Pancreas (tissue), 10 donors: ENCODE data around the gene PNMA8B. TPM values are rescaled to one million over a fixed set of nuclear protein-coding genes. Genes with fewer than 3 reads are reported as not detected.

Experiments used
- ATAC-seq, 4 donors: fragments of 200-7000 bp; cut with Tn5 transposase; one replicate each; pipeline versions ENCODE4 v1.8.0 to v1.9.1; 2020; ENCODE audit warnings: mild to moderate bottlenecking in 4 of 4, moderate library complexity in 4 of 4
- DNase-seq, 6 donors: peaks; one replicate each; pipeline ENCODE4 v3.0.0-alpha.2; 2020
- FAIRE-seq: peaks from 2 replicates; lab custom pipeline; 2012; peaks lifted over from hg19 to GRCh38; lab: Jason Lieb, UNC
- H3K27ac ChIP-seq, 4 donors: fragments of 200-600 bp; sonication (generic); 1 replicate in 3 of 4; 2 replicates in 1 of 4; pipeline versions ENCODE4 v1.5.0 to v1.8.0; 2020
- H3K27me3 ChIP-seq, 4 donors: fragments of 200-600 bp; one replicate each; pipeline ENCODE4 v1.8.0; 2021
- H3K36me3 ChIP-seq, 3 donors: fragments of 200-600 bp; sonication (generic) in 1 of 3; one replicate each; pipeline versions ENCODE4 v1.5.0 to v1.8.0; 2020 to 2021
- H3K4me1 ChIP-seq, 3 donors: fragments of 200-600 bp; one replicate each; pipeline ENCODE4 v1.8.0; 2021
- H3K4me3 ChIP-seq, 4 donors: fragments of 200-600 bp; sonication (generic) in 2 of 4; one replicate each; pipeline versions ENCODE4 v1.5.0 to v1.8.0; 2020 to 2021
- H3K9me3 ChIP-seq, 4 donors: fragments of 200-600 bp; one replicate each; pipeline ENCODE4 v1.8.0; 2021
- WGBS, 2 donors: extraction: QIAGEN DNeasy Blood & Tissue Kit; methylation state at CpG; one replicate each; pipeline ENCODE4 v1.1.7; 2013; 5-methylcytosine and 5-hydroxymethylcytosine counted together
- intact Hi-C, 3 donors: fragments of 100-400 bp; cut with DNase I; formaldehyde crosslinking; loops; one replicate each; pipeline versions ENCODE4 v1.11.1 to v1.14.2; 2022
- polyA plus RNA-seq, 2 donors: library from polyadenylated mRNA; stranded (reverse); fragments of 200-250 nt; gene quantifications; one replicate each; pipeline ENCODE4 v1.2.3, GENCODE V29; 2013
- total RNA-seq, 6 donors: library from RNA; stranded (reverse); fragmentation: NEBNext Ultra II Directional in 4 of 6; extraction: Animal tissue kit (Norgen Biotek cat#: 25700) in 4 of 6; gene quantifications; one replicate each; pipeline versions ENCODE4 v1.2.1 to v1.2.4, GENCODE V29; 2021 to 2023
- TF ChIP-seq, protein P1 (sequence below), 4 donors: fragments of 200-600 bp; sonication (generic) in 3 of 4; IDR thresholded peaks; one replicate each; pipeline versions ENCODE4 v1.5.0 to v1.8.0; 2021; ENCODE audit warnings: antibody characterized with exemption in 4 of 4
- donor health status: healthy with polysubstance abuse.
- donor health status: DM: no; HTN: no; CAD: no; lungs with moderate emphysema.
- donor health status: DM: no; HTN: no; CAD: no.
- donor health status: control.
- donor health status: control.
- donor health status: Bipolar disorder and iron deficiency.
- donor health status: DM: yes; HTN: yes; CAD: no.
- donor health status: DM: no; HTN: no; CAD: no.
- donor health status: DM: no; HTN: no; CAD: no.
- donor health status: DM: yes; HTN: yes; CAD: no.

The PNMA8B gene
- total and polyA plus RNA-seq, 8 donors: 0.47 to 1.4 (median 0.90) TPM

DNA sequence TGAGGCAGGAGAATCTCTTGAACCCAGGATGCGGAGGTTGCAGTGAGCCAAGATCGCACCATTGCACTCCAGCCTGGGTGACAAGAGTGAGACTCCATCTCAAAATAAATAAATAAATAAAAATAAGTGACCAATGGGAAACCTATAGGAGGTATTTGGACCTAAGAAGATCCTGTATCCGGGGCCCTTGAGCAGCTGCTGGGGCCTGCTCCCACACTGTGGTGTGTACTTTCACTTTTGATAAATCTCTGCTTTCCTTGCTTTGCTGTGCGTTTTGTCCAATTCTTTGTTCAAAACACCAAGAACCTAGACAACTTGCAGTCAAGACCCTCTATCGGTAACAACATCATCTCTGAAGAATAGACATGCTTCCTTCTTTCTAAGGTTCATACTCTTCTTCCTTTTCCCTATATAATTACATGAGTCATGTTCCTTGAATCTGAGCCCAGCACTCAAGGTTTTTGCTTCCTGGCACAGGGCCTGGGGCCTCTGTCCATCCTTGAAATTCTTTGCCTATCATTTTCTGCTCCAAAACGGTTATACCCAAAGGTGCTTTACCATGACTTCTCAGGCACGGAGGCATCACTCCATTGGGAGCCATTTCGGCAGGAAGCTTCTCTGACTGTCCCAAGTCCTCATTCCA, 52.7 kb downstream of the PNMA8B start:
- no peak for FAIRE-seq
- Histone ChIP-seq H3K4me3 (no peak overlapping the region), H3K9me3 (no peaks in the 10 kb centered on the region), H3K27ac (no peak overlapping the region), H3K27me3 (no peaks in the 10 kb centered on the region), H3K4me1 (peaks cover 9 to 20% (median 15%) of the 10 kb centered on the region in 3 donors), H3K36me3 (no peaks in the 10 kb centered on the region)
- intact Hi-C loops: no loop called here
- 51 to 54% methylated on average over 8 of the region's 8 CpGs for WGBS, 2 donors
- peak in 5 of 6 donors; percentile 33 to 65 (median 60) for DNase-seq
- TF ChIP-seq, protein P1, sequence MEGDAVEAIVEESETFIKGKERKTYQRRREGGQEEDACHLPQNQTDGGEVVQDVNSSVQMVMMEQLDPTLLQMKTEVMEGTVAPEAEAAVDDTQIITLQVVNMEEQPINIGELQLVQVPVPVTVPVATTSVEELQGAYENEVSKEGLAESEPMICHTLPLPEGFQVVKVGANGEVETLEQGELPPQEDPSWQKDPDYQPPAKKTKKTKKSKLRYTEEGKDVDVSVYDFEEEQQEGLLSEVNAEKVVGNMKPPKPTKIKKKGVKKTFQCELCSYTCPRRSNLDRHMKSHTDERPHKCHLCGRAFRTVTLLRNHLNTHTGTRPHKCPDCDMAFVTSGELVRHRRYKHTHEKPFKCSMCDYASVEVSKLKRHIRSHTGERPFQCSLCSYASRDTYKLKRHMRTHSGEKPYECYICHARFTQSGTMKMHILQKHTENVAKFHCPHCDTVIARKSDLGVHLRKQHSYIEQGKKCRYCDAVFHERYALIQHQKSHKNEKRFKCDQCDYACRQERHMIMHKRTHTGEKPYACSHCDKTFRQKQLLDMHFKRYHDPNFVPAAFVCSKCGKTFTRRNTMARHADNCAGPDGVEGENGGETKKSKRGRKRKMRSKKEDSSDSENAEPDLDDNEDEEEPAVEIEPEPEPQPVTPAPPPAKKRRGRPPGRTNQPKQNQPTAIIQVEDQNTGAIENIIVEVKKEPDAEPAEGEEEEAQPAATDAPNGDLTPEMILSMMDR (IDR thresholded peaks at IDR 0.05): no peak
- peak; percentile 67 to 91 (median 84) for ATAC-seq

- TF ChIP-seq, protein P1 (IDR thresholded peaks at IDR 0.05): no peak
- Histone ChIP-seq H3K9me3 (no peaks in the 10 kb centered on the region), H3K27me3 (no peaks in the 10 kb centered on the region), H3K27ac (no peak overlapping the region), H3K4me3 (no peak overlapping the region), H3K36me3 (no peaks in the 10 kb centered on the region), H3K4me1 (peaks cover 9 to 20% (median 15%) of the 10 kb centered on the region in 3 donors)
- ATAC-seq: peak in 2 of 4 donors; percentile 21 to 30
- no peak for DNase-seq
- WGBS, 2 donors: 11 to 26% methylated on average over 1 of the region's 1 CpG
- intact Hi-C loops: no loop called here
- no peak for FAIRE-seq
These were observed 53.8 kb downstream of the PNMA8B start for GRCh38 chr19:46441866-46442265.

Other genes with a start within 250 kb of the PNMA8B start
- gene HIF3A, start 198.8 kb downstream of the PNMA8B start, total RNA-seq: 10 to 100 TPM in 1 of 6 donors, 1 to 10 TPM in 4, under 1 TPM in 1; 0.71 to 12.7 (median 5.1) TPM
- gene HIF3A, start 198.8 kb downstream of the PNMA8B start, polyA plus RNA-seq: 10 to 100 TPM; 23.8 to 27.6 TPM
- gene PPP5C, start 148.8 kb downstream of the PNMA8B start, total RNA-seq: 10 to 100 TPM; 16.7 to 28.0 (median 22.6) TPM
- gene PPP5C, start 148.8 kb downstream of the PNMA8B start, polyA plus RNA-seq: 10 to 100 TPM; 41.7 to 53.9 TPM
- 10 to 100 TPM in 5 of 6 donors, 1 to 10 TPM in 1; 9.9 to 22.0 (median 12.6) TPM for gene CCDC8, start 82.3 kb downstream of the PNMA8B start, total RNA-seq
- 10 to 100 TPM in 1 of 2 donors, 1 to 10 TPM in 1; 8.2 to 11.3 TPM for gene CCDC8, start 82.3 kb downstream of the PNMA8B start, polyA plus RNA-seq
- gene PNMA8C, start 66.9 kb downstream of the PNMA8B start, total RNA-seq: under 1 TPM in 4 of 6 donors, not detected in 2; 0.08 to 0.28 (median 0.12) TPM
- gene PNMA8C, start 66.9 kb downstream of the PNMA8B start, polyA plus RNA-seq: under 1 TPM; 0.15 to 0.61 TPM
- 1 to 10 TPM; 2.4 to 8.0 (median 5.8) TPM for gene PNMA8A, start 24.3 kb downstream of the PNMA8B start, total RNA-seq
- 1 to 10 TPM; 2.4 to 8.9 TPM for gene PNMA8A, start 24.3 kb downstream of the PNMA8B start, polyA plus RNA-seq
- 100 to 1,000 TPM in 1 of 6 donors, 10 to 100 TPM in 5; 59.6 to 127 (median 83.3) TPM for gene CALM3, start 105.5 kb upstream of the PNMA8B start, total RNA-seq
- 10 to 100 TPM; 86.6 to 95.5 TPM for gene CALM3, start 105.5 kb upstream of the PNMA8B start, polyA plus RNA-seq
- gene PTGIR, start 129.2 kb upstream of the PNMA8B start, total RNA-seq: 1 to 10 TPM in 4 of 6 donors, under 1 TPM in 2; 0.56 to 4.6 (median 1.6) TPM
- gene PTGIR, start 129.2 kb upstream of the PNMA8B start, polyA plus RNA-seq: 1 to 10 TPM; 3.5 TPM
- gene GNG8, start 140.3 kb upstream of the PNMA8B start, total RNA-seq: not detected
- not detected for gene GNG8, start 140.3 kb upstream of the PNMA8B start, polyA plus RNA-seq
- 1 to 10 TPM in 2 of 6 donors, under 1 TPM in 4; 0.24 to 1.7 (median 0.48) TPM for gene DACT3, start 165.3 kb upstream of the PNMA8B start, total RNA-seq
- 1 to 10 TPM in 1 of 2 donors, under 1 TPM in 1; 0.89 to 1.3 TPM for gene DACT3, start 165.3 kb upstream of the PNMA8B start, polyA plus RNA-seq
- 10 to 100 TPM; 13.8 to 33.5 (median 20.4) TPM for gene PRKD2, start 221.2 kb upstream of the PNMA8B start, total RNA-seq
- 10 to 100 TPM; 61.1 to 90.3 TPM for gene PRKD2, start 221.2 kb upstream of the PNMA8B start, polyA plus RNA-seq